B cell (primary cell): Measurements from ENCODE around the gene ALPL. TPM values are rescaled to one million over a fixed set of nuclear protein-coding genes. Genes with fewer than 3 reads are reported as not detected.
A peak's percentile ranks its signal among the peaks of the same experiment; 100 is the strongest.

ENCODE experiments used
- ATAC-seq: fragments of 200-7000 bp; cut with Tn5 transposase; one replicate; pipeline ENCODE4 v1.10.0; 2021; ENCODE audit warnings: low read depth, mild to moderate bottlenecking, moderate number of reproducible peaks, moderate library complexity
- CTCF ChIA-PET: fragments of 350-600 bp; sonication (Branson Sonifier 250); formaldehyde crosslinking; loops from one replicate; lab custom pipeline; 2021; ENCODE audit warnings: antibody characterized with exemption, inconsistent platforms; lab: Charles Lee
- POLR2A ChIA-PET: fragments of 350-600 bp; sonication (Branson Sonifier 250); formaldehyde crosslinking; loops from one replicate; lab custom pipeline; 2021; ENCODE audit warnings: antibody characterized with exemption; lab: Charles Lee
- DNase-seq: peaks from one replicate; pipeline ENCODE4 v3.0.0; 2013
- H2AFZ ChIP-seq: 2 replicates; pipeline ENCODE4 v1.6.1; 2012; ENCODE audit warnings: mild to moderate bottlenecking, low read depth, low read length; ENCODE audit not compliant: insufficient read depth, poor library complexity, severe bottlenecking
- H3K27ac ChIP-seq, 2 donors: 1 replicate in 1 of 2; 2 replicates in 1 of 2; pipeline ENCODE4 v1.5.1; 2012 to 2013; ENCODE audit warnings: low read length in 2 of 2, mild to moderate bottlenecking in 2 of 2, moderate library complexity in 1 of 2
- H3K27me3 ChIP-seq, 4 experiments: fragments of 200-600 bp in 1 of 4; sonication (generic) in 1 of 4; replicated peaks in 1 of 4; 1 replicate in 2 of 4; 2 replicates in 2 of 4; pipeline versions ENCODE4 v1.6.1 to v1.7.0; 2013 to 2016; ENCODE audit warnings: low read length in 3 of 4, mild to moderate bottlenecking in 2 of 4, mixed read lengths in 1 of 4, moderate library complexity in 1 of 4; ENCODE audit not compliant: insufficient read depth in 4 of 4, control insufficient read depth in 3 of 4; ENCODE audit errors: control extremely low read depth in 1 of 4
- H3K36me3 ChIP-seq, 2 experiments: replicated peaks in 1 of 2; 1 replicate in 1 of 2; 2 replicates in 1 of 2; pipeline versions ENCODE4 v1.6.1 to v1.7.1; 2013; ENCODE audit warnings: low read length in 1 of 2; ENCODE audit not compliant: insufficient read depth in 2 of 2, control insufficient read depth in 1 of 2; ENCODE audit errors: control extremely low read depth in 1 of 2, extremely low read depth in 1 of 2
- H3K4me1 ChIP-seq, 2 donors: fragments of 200-600 bp in 1 of 2; sonication (generic) in 1 of 2; 1 replicate in 1 of 2; 2 replicates in 1 of 2; pipeline versions ENCODE4 v1.5.1 to v1.6.1; 2013 to 2017; ENCODE audit warnings: low read length in 2 of 2; ENCODE audit not compliant: control insufficient read depth in 2 of 2, insufficient read depth in 2 of 2
- H3K4me2 ChIP-seq: replicated peaks from 2 replicates; pipeline ENCODE3; 2012; ENCODE audit warnings: mild to moderate bottlenecking, low read depth, low read length; ENCODE audit not compliant: poor library complexity, severe bottlenecking
- H3K4me3 ChIP-seq, 5 experiments: fragments of 200-600 bp in 1 of 5; sonication (generic) in 1 of 5; 1 replicate in 3 of 5; 2 replicates in 2 of 5; pipeline versions ENCODE4 v1.5.1 to v1.7.0; 2011 to 2016; ENCODE audit warnings: low read length in 4 of 5, mild to moderate bottlenecking in 4 of 5, low read depth in 2 of 5, control low read depth in 1 of 5, moderate library complexity in 1 of 5; ENCODE audit not compliant: insufficient read depth in 1 of 5; ENCODE audit errors: control extremely low read depth in 1 of 5, extremely low read depth in 1 of 5
- H3K79me2 ChIP-seq: fragments of 200-600 bp; sonication (generic); one replicate; pipeline ENCODE4 v1.6.0; 2016; ENCODE audit warnings: low read length; ENCODE audit not compliant: control insufficient read depth, insufficient read depth
- H3K9ac ChIP-seq: fragments of 200-600 bp; sonication (generic); 2 replicates; pipeline ENCODE4 v1.6.1; 2017; ENCODE audit warnings: mild to moderate bottlenecking, low read length, moderate library complexity
- H3K9me3 ChIP-seq, 3 donors: one replicate each; pipeline versions ENCODE4 v1.6.1 to v1.7.1; 2013; ENCODE audit warnings: low read length in 2 of 3; ENCODE audit not compliant: control insufficient read depth in 2 of 3, insufficient read depth in 1 of 3; ENCODE audit errors: control extremely low read depth in 1 of 3
- H4K20me1 ChIP-seq: 2 replicates; pipeline ENCODE4 v1.6.0; 2012; ENCODE audit warnings: mild to moderate bottlenecking, low read length; ENCODE audit not compliant: insufficient read depth, control insufficient read depth, poor library complexity, severe bottlenecking
- H3K27ac Mint-ChIP-seq: one replicate; pipeline ENCODE4 v1.8.0; 2021; ENCODE audit warnings: mixed read lengths
- H3K27me3 Mint-ChIP-seq: one replicate; pipeline ENCODE4 v1.8.0; 2021; ENCODE audit warnings: mixed read lengths
- H3K4me1 Mint-ChIP-seq: one replicate; pipeline ENCODE4 v1.8.0; 2021; ENCODE audit warnings: mixed read lengths
- H3K4me3 Mint-ChIP-seq: one replicate; pipeline ENCODE4 v1.8.0; 2021; ENCODE audit warnings: mixed read lengths
- H3K9me3 Mint-ChIP-seq: one replicate; pipeline ENCODE4 v1.8.0; 2022; ENCODE audit warnings: mixed read lengths; ENCODE audit not compliant: insufficient read depth
- EZH2 ChIP-seq: IDR thresholded peaks from 2 replicates; pipeline ENCODE4 v1.6.1; 2012; ENCODE audit warnings: borderline replicate concordance, low read depth, mild to moderate bottlenecking, moderate library complexity, low read length; ENCODE audit not compliant: insufficient read depth, poor library complexity, severe bottlenecking
- WGBS: methylation state at CpG from one replicate; pipeline ENCODE4 v1.1.5; 2013; ENCODE audit warnings: missing lambda C conversion rate; ENCODE audit not compliant: insufficient coverage; 5-methylcytosine and 5-hydroxymethylcytosine counted together
- intact Hi-C: fragments of 100-400 bp; cut with micrococcal nuclease; formaldehyde crosslinking; loops from one replicate; pipeline ENCODE4 v1.10.0; 2022
- polyA plus RNA-seq: library from polyadenylated mRNA; depleted of rRNA; stranded (reverse); fragments of >200 nt; gene quantifications from 2 replicates; pipeline ENCODE4 v1.2.3, GENCODE V29; 2012
- total RNA-seq, 2 donors: library from RNA; stranded (reverse); fragments of 120-200 nt in 1 of 2; gene quantifications; 1 replicate in 1 of 2; 2 replicates in 1 of 2; pipeline versions ENCODE4 v1.2.3 to v1.2.4, GENCODE V29; 2013 to 2022
- TF ChIP-seq, protein P1 (sequence below): fragments of 200-600 bp; IDR thresholded peaks from one replicate; pipeline ENCODE4 v1.8.0; 2022; ENCODE audit warnings: antibody characterized with exemption, mild to moderate bottlenecking

The ALPL gene
- total and polyA plus RNA-seq, 2 donors (not counting 1 experiment from before 2014, with no cell fraction given): 1.6 to 12.2 TPM

DNA sequence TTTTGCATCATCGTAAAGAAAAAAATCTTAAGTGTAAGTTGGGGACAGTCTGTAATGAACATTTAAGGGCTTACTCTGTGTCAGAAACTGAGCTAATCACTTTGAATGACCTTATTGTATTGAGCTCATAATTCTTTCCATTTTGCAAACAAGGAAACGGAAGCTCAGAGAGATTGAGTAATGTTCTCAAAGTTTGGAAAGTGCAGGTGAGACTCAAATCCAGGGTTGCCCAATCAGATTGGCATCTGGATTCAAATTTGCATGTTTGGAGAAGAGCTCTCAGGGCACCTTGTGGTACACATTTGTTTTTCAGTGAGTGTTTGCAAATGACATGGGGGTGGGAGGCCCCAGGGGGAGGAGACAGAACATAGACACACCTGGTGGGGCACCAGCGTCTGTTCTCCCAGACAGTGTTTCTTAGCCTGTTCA, 8.0 kb downstream of the ALPL start:
- peaks cover 68% of the 10 kb centered on the region for H3K4me1 Mint-ChIP-seq

More for the DNA sequence above, 8.0 kb downstream of the ALPL start:
- POLR2A ChIA-PET: interaction anchor here (1.6 kb wide), 1 partner anchor 223 kb away, joined by 4 read pairs; no protein-coding TSS in a partner anchor
- H3K27me3 ChIP-seq: no peaks in the 10 kb centered on the region
- no peaks in the 10 kb centered on the region for H3K36me3 ChIP-seq
- peak overlapping the region; percentile 97 for H3K27ac Mint-ChIP-seq
- no peaks in the 10 kb centered on the region for H3K9me3 Mint-ChIP-seq
- H3K4me1 ChIP-seq: peaks cover 67 to 89% of the 10 kb centered on the region in 2 donors
- no peaks in the 10 kb centered on the region for H3K79me2 ChIP-seq
- H3K9me3 ChIP-seq: peaks cover 0 to 11% (median 0%) of the 10 kb centered on the region in 3 donors
- peak overlapping the region; percentile 42 for H3K4me2 ChIP-seq
- peak; percentile 57 for DNase-seq
- no peak overlapping the region for H2AFZ ChIP-seq
- H3K27ac ChIP-seq: peak overlapping the region; percentile 69 to 85
- WGBS: 63% methylated on average over 3 of the region's 3 CpGs
- intact Hi-C loops: loop anchor here (2.0 to 10.0 kb wide), 2 partner anchors 18 to 508 kb away; no protein-coding TSS in a partner anchor
- H4K20me1 ChIP-seq: no peaks in the 10 kb centered on the region
- H3K27me3 Mint-ChIP-seq: no peaks in the 10 kb centered on the region
- TF ChIP-seq EZH2: no peak
- TF ChIP-seq, protein P1, sequence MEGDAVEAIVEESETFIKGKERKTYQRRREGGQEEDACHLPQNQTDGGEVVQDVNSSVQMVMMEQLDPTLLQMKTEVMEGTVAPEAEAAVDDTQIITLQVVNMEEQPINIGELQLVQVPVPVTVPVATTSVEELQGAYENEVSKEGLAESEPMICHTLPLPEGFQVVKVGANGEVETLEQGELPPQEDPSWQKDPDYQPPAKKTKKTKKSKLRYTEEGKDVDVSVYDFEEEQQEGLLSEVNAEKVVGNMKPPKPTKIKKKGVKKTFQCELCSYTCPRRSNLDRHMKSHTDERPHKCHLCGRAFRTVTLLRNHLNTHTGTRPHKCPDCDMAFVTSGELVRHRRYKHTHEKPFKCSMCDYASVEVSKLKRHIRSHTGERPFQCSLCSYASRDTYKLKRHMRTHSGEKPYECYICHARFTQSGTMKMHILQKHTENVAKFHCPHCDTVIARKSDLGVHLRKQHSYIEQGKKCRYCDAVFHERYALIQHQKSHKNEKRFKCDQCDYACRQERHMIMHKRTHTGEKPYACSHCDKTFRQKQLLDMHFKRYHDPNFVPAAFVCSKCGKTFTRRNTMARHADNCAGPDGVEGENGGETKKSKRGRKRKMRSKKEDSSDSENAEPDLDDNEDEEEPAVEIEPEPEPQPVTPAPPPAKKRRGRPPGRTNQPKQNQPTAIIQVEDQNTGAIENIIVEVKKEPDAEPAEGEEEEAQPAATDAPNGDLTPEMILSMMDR: no peak
- CTCF ChIA-PET: interaction anchor here (0.9 to 4.5 kb wide), 4 partner anchors 11 to 223 kb away, joined by 3 to 37 read pairs (median 6); no protein-coding TSS in a partner anchor
- peak overlapping the region; percentile 47 for H3K4me3 Mint-ChIP-seq
- peak; percentile 29 for ATAC-seq
- peak overlapping the region; percentile 28 for H3K9ac ChIP-seq
- H3K4me3 ChIP-seq: no peak overlapping the region
